ENCODE measurements around the gene GINS1. TPM values are rescaled to one million over a fixed set of nuclear protein-coding genes. Genes with fewer than 3 reads are reported as not detected.

Gene GINS1
- total RNA-seq, 1 experiment from 2014 or later = 36.0 TPM

DNA sequence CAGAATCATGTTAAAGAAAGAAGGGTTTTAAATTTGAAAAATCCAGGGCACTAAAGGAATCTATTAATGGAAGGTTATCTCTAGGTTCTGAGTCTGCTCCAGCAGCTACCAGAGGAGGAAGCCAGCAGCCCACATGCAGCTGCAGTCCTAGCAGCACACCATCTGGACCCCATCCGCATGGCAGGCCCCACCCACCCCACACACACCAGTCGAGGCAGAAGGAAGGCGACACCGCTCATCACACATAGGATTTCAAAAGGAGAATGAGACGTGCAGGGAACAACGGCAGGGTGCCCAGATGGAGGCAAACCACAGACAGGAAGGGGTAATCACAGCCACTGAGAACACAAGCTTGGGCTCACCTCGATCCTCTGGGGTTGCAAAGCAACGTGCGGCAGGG is 78.9 kb downstream of the GINS1 start:
- in situ Hi-C loops (cut with HindIII; ENCODE audit: low pct_unique_long_range_greater_than_20kb, low sequenced_read_pairs) (no loop called here), intact Hi-C loops (cut with micrococcal nuclease; ENCODE audit: unreplicated experiment) (no loop called here)
- no peak overlapping the region for H3K27ac ChIP-seq (ENCODE audit: low read length)
- ATAC-seq (no peak), DNase-seq (ENCODE audit: low read depth, low spot score) (no peak)
- ChIA-PET POLR2A (no interaction called here), CTCF (no interaction called here)
- H3K4me3 ChIP-seq (ENCODE audit: low read depth in 2 of 2, low read length in 2 of 2) = no peak overlapping the region
- H3K36me3 ChIP-seq (ENCODE audit: control insufficient read depth, insufficient read depth, low read length) = peaks cover 3% of the 10 kb centered on the region
- TF ChIP-seq, protein P1, sequence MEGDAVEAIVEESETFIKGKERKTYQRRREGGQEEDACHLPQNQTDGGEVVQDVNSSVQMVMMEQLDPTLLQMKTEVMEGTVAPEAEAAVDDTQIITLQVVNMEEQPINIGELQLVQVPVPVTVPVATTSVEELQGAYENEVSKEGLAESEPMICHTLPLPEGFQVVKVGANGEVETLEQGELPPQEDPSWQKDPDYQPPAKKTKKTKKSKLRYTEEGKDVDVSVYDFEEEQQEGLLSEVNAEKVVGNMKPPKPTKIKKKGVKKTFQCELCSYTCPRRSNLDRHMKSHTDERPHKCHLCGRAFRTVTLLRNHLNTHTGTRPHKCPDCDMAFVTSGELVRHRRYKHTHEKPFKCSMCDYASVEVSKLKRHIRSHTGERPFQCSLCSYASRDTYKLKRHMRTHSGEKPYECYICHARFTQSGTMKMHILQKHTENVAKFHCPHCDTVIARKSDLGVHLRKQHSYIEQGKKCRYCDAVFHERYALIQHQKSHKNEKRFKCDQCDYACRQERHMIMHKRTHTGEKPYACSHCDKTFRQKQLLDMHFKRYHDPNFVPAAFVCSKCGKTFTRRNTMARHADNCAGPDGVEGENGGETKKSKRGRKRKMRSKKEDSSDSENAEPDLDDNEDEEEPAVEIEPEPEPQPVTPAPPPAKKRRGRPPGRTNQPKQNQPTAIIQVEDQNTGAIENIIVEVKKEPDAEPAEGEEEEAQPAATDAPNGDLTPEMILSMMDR (IDR thresholded peaks at IDR 0.05) = no peak
- TF ChIP-seq TCF7L2 (IDR thresholded peaks at IDR 0.05; ENCODE audit: low read depth, low read length) = no peak
- TF ChIP-seq, protein P2, sequence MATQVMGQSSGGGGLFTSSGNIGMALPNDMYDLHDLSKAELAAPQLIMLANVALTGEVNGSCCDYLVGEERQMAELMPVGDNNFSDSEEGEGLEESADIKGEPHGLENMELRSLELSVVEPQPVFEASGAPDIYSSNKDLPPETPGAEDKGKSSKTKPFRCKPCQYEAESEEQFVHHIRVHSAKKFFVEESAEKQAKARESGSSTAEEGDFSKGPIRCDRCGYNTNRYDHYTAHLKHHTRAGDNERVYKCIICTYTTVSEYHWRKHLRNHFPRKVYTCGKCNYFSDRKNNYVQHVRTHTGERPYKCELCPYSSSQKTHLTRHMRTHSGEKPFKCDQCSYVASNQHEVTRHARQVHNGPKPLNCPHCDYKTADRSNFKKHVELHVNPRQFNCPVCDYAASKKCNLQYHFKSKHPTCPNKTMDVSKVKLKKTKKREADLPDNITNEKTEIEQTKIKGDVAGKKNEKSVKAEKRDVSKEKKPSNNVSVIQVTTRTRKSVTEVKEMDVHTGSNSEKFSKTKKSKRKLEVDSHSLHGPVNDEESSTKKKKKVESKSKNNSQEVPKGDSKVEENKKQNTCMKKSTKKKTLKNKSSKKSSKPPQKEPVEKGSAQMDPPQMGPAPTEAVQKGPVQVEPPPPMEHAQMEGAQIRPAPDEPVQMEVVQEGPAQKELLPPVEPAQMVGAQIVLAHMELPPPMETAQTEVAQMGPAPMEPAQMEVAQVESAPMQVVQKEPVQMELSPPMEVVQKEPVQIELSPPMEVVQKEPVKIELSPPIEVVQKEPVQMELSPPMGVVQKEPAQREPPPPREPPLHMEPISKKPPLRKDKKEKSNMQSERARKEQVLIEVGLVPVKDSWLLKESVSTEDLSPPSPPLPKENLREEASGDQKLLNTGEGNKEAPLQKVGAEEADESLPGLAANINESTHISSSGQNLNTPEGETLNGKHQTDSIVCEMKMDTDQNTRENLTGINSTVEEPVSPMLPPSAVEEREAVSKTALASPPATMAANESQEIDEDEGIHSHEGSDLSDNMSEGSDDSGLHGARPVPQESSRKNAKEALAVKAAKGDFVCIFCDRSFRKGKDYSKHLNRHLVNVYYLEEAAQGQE (IDR thresholded peaks at IDR 0.05; ENCODE audit: insufficient read depth in 1 of 2, low read depth in 2 of 2, low read length in 1 of 2) = no peak
- TF ChIP-seq SIN3A (IDR thresholded peaks at IDR 0.05; ENCODE audit: borderline replicate concordance, insufficient read depth, low read depth, low read length) = no peak
- no peak for TF ChIP-seq POLR2AphosphoS5 (IDR thresholded peaks at IDR 0.05; ENCODE audit: low read depth, low read length)
- H3K27me3 ChIP-seq (ENCODE audit: control insufficient read depth, insufficient read depth, low read length) = no peaks in the 10 kb centered on the region
- no peaks in the 10 kb centered on the region for H3K4me1 ChIP-seq (ENCODE audit: control insufficient read depth, insufficient read depth, low read length)
- BruUV-seq (replicated peaks) = no TSS peak
- H3K9me3 ChIP-seq (ENCODE audit: control insufficient read depth, insufficient read depth, low read depth, low read length) = no peaks in the 10 kb centered on the region

DNA sequence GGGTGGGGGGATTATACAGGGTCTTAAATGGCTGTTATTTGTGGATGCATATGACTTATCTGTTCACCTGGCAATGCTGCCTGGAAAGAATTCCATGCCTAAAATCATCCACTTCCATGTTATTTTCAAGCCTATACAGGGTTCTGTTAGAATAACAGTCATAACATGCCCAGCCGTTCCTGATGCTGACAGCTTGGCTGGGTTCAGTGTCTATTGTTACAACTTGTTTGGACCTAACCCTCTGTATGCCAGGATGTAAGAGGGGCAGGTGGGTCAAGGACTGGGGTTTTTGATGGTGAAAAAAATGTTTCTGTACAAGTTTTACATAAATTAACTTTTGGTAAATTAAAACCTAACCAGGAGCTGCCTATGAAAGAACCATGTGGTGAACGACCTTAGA is 79.8 kb downstream of the GINS1 start:
- Histone ChIP-seq H3K27ac (ENCODE audit: low read length) (no peak overlapping the region), H3K9me3 (ENCODE audit: control insufficient read depth, insufficient read depth, low read depth, low read length) (no peaks in the 10 kb centered on the region), H3K4me3 (ENCODE audit: low read depth in 2 of 2, low read length in 2 of 2) (no peak overlapping the region), H3K36me3 (ENCODE audit: control insufficient read depth, insufficient read depth, low read length) (peaks cover 3% of the 10 kb centered on the region; the same call in 1 of the 2 replicates), H3K4me1 (ENCODE audit: control insufficient read depth, insufficient read depth, low read length) (no peaks in the 10 kb centered on the region), H3K27me3 (ENCODE audit: control insufficient read depth, insufficient read depth, low read length) (no peaks in the 10 kb centered on the region)
- DNase-seq (ENCODE audit: low read depth, low spot score) (no peak), ATAC-seq (no peak)
- in situ Hi-C loops (cut with HindIII; ENCODE audit: low pct_unique_long_range_greater_than_20kb, low sequenced_read_pairs) = no loop called here
- ChIA-PET POLR2A (interaction anchor here (0.6 kb wide), 1 partner anchor 91 kb away, joined by 4 read pairs; no protein-coding TSS in a partner anchor), CTCF (no interaction called here)
- no TSS peak for BruUV-seq (replicated peaks)
- intact Hi-C loops (cut with micrococcal nuclease; ENCODE audit: unreplicated experiment) = no loop called here
- TF ChIP-seq POLR2AphosphoS5 (IDR thresholded peaks at IDR 0.05; ENCODE audit: low read depth, low read length) (no peak), TCF7L2 (IDR thresholded peaks at IDR 0.05; ENCODE audit: low read depth, low read length) (no peak), SIN3A (IDR thresholded peaks at IDR 0.05; ENCODE audit: borderline replicate concordance, insufficient read depth, low read depth, low read length) (no peak)
- TF ChIP-seq, protein P1 (IDR thresholded peaks at IDR 0.05) = no peak
- TF ChIP-seq, protein P2 (IDR thresholded peaks at IDR 0.05; ENCODE audit: insufficient read depth in 1 of 2, low read depth in 2 of 2, low read length in 1 of 2) = no peak

Data from Panc1 (cell line).